IPS DF 4.7 (cell line): ENCODE measurements around the gene NEK1.
"Not testable (repeated sequence)": the region's sequence is repeated elsewhere in the genome, so short reads cannot be mapped to it uniquely, and the experiment has no call there.

ENCODE experiments used
- DNase-seq: peaks from one replicate; pipeline ENCODE4 v3.0.0-alpha.2; 2013; ENCODE audit warnings: low spot score; ENCODE audit errors: extremely low read depth

NEK1 gene

GRCh38 chr4:169427727-169428126, 184.7 kb downstream of the NEK1 start:
- DNase-seq, result not testable (repeated sequence)

- DNase-seq, result no peak
Observed at GRCh38 chr4:169420291-169420690, 192.1 kb downstream of the NEK1 start.

- no peak for DNase-seq
Observed at GRCh38 chr4:169418846-169419245, 193.5 kb downstream of the NEK1 start.

- DNase-seq, result no peak
Observed at GRCh38 chr4:169417629-169418282, 194.6 kb downstream of the NEK1 start.

- DNase-seq, result no peak
Observed at GRCh38 chr4:169416997-169417396, 195.4 kb downstream of the NEK1 start.

GRCh38 chr4:169416461-169416860, 195.9 kb downstream of the NEK1 start:
- DNase-seq, result no peak

GRCh38 chr4:169414913-169415312, 197.5 kb downstream of the NEK1 start:
- DNase-seq, result no peak

GRCh38 chr4:169412046-169412445, 200.3 kb downstream of the NEK1 start:
- no peak for DNase-seq

GRCh38 chr4:169410839-169411770, 201.3 kb downstream of the NEK1 start:
- DNase-seq, result no peak

GRCh38 chr4:169407217-169407845, 205.1 kb downstream of the NEK1 start:
- no peak for DNase-seq

- DNase-seq, result peak; percentile 11
Observed at GRCh38 chr4:169404960-169405359, 207.4 kb downstream of the NEK1 start.

GRCh38 chr4:169400832-169401231, 211.6 kb downstream of the NEK1 start:
- DNase-seq, result no peak

- no peak for DNase-seq
Observed at GRCh38 chr4:169399976-169400767, 212.2 kb downstream of the NEK1 start.

GRCh38 chr4:169398316-169398715, 214.1 kb downstream of the NEK1 start:
- no peak for DNase-seq

GRCh38 chr4:169397762-169398161, 214.6 kb downstream of the NEK1 start:
- no peak for DNase-seq

GRCh38 chr4:169385376-169385775, 227.0 kb downstream of the NEK1 start:
- DNase-seq, result no peak

GRCh38 chr4:169384779-169385178, 227.6 kb downstream of the NEK1 start:
- no peak for DNase-seq

GRCh38 chr4:169383724-169384123, 228.7 kb downstream of the NEK1 start:
- DNase-seq, result no peak

- DNase-seq, result no peak
Observed at GRCh38 chr4:169379688-169380087, 232.7 kb downstream of the NEK1 start.

- DNase-seq, result no peak
Observed at GRCh38 chr4:169377367-169377766, 235.0 kb downstream of the NEK1 start.

GRCh38 chr4:169376421-169376820, 236.0 kb downstream of the NEK1 start:
- DNase-seq, result no peak
